ENCODE data around the gene ZBTB39.

DNA sequence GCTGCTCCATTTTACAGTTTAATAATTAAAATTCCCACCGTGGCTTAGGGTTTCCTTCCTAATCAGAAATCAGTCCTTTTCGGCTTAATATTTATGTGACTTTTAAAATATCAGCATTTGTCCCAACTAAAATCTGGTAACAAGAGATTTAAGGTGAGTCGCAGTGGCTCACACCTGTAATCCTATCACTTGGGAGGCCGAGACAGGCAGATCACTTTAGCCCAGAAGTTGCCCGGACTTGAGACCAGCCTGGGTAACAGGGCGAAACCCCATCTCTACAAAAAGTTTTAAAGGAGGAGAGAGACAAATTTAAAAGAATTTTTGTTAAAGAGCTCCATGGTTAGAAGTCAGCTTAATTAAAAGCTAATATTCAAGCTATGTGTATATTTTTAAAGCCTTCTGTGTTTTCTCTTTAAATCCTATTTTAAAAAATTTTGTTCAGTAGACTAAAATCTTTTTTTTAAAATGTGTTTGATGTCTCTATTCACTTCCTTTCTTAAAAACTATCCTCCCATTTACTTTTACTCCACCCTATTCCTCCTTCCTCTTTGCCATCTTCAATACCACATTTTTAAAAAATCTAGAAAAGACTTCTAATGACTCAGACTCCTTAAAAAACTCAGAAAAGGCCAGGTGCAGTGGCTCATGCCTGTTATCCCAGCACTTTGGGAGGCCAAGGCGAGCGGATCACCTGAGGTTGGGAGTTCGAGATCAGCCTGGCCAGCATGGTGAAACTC lies 13.8 kb upstream of the ZBTB39 start:
- no peak for TF ChIP-seq TAF1 (IDR thresholded peaks at IDR 0.05; ENCODE audit: low read depth, low read length)
- TF ChIP-seq, protein P1, sequence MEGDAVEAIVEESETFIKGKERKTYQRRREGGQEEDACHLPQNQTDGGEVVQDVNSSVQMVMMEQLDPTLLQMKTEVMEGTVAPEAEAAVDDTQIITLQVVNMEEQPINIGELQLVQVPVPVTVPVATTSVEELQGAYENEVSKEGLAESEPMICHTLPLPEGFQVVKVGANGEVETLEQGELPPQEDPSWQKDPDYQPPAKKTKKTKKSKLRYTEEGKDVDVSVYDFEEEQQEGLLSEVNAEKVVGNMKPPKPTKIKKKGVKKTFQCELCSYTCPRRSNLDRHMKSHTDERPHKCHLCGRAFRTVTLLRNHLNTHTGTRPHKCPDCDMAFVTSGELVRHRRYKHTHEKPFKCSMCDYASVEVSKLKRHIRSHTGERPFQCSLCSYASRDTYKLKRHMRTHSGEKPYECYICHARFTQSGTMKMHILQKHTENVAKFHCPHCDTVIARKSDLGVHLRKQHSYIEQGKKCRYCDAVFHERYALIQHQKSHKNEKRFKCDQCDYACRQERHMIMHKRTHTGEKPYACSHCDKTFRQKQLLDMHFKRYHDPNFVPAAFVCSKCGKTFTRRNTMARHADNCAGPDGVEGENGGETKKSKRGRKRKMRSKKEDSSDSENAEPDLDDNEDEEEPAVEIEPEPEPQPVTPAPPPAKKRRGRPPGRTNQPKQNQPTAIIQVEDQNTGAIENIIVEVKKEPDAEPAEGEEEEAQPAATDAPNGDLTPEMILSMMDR (IDR thresholded peaks at IDR 0.05; ENCODE audit: control extremely low read depth in 1 of 3, insufficient read depth in 1 of 3, low read depth in 1 of 3, low read length in 3 of 3) = no peak
- TF ChIP-seq HDAC6 (IDR thresholded peaks at IDR 0.05; ENCODE audit: low read depth, low read length) = no peak
- no peak for TF ChIP-seq CBX8 (IDR thresholded peaks at IDR 0.05; ENCODE audit: borderline replicate concordance, low read depth, low read length)
- TF ChIP-seq CHD1 (IDR thresholded peaks at IDR 0.05; ENCODE audit: low read depth, low read length) = no peak
- no peak for TF ChIP-seq POLR2A (IDR thresholded peaks at IDR 0.05; ENCODE audit: control extremely low read depth in 1 of 2, low read depth in 2 of 2, low read length in 2 of 2)
- no peak for TF ChIP-seq NRF1 (IDR thresholded peaks at IDR 0.05; ENCODE audit: low read depth, low read length)
- no peak for TF ChIP-seq EP300 (IDR thresholded peaks at IDR 0.05; ENCODE audit: borderline replicate concordance in 1 of 2, low read depth in 2 of 2, low read length in 2 of 2)

All from H1 (cell line).